ENCODE data around the gene RAC3.

DNA sequence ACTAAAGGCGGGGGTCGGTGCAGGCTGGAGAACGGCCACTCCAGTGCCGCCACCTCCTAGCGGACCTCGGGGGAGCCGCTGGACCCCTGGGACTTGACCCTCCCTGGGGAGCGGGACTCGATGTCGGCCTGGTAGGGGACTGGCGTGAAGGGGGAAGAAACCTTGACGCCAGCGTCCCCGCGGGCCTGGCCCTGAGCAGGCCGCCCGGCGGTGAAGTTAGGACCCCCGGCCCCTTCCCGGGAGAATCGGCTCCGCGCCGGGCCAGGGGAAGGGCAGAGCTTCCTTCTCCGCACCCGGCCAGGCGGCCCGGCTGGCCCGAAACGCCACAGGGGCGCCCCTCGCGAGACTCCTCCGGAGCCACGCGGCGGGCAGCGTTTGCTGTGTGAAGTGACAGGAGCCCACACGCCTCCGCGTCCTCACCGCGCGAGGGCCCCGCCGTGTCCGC lies 33.7 kb downstream of the RAC3 start:
- TF ChIP-seq, protein P1, sequence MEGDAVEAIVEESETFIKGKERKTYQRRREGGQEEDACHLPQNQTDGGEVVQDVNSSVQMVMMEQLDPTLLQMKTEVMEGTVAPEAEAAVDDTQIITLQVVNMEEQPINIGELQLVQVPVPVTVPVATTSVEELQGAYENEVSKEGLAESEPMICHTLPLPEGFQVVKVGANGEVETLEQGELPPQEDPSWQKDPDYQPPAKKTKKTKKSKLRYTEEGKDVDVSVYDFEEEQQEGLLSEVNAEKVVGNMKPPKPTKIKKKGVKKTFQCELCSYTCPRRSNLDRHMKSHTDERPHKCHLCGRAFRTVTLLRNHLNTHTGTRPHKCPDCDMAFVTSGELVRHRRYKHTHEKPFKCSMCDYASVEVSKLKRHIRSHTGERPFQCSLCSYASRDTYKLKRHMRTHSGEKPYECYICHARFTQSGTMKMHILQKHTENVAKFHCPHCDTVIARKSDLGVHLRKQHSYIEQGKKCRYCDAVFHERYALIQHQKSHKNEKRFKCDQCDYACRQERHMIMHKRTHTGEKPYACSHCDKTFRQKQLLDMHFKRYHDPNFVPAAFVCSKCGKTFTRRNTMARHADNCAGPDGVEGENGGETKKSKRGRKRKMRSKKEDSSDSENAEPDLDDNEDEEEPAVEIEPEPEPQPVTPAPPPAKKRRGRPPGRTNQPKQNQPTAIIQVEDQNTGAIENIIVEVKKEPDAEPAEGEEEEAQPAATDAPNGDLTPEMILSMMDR (conservative IDR thresholded peaks at IDR 0.05; ENCODE audit: low read length) = 0 out of 2 replicates have a peak, but pooled peaks have one; percentile 13
- no peak for TF ChIP-seq EZH2phosphoT487 (IDR thresholded peaks at IDR 0.05; ENCODE audit: borderline replicate concordance, low read depth, low read length)

Data from OCI-LY7 (cell line).